Measurements from ENCODE around the gene ZFYVE26.

DNA sequence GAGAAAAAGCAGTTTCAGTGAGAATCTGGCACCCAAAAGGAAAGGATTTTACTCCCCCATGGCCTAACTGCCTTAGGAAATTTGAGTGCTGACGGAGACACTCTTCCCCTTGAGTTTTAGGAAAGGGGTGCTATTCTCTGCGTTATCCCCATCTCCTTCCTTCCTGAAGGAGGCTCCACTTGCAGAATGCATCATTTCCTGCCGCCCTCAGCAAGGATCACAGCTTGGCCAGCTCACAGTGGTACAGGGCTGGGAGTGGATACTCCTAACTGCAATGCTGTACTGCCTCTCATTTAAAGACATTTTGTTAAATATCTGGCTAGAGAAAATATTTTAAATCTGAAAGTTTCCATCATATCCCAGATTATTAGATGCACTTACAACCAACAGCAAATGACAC is 81.7 kb downstream of the ZFYVE26 start:
- TF ChIP-seq CTCF (IDR thresholded peaks at IDR 0.05) (no peak), POLR2A (IDR thresholded peaks at IDR 0.05) (no peak)
